Measurements from ENCODE around the gene ISG20L2.

DNA sequence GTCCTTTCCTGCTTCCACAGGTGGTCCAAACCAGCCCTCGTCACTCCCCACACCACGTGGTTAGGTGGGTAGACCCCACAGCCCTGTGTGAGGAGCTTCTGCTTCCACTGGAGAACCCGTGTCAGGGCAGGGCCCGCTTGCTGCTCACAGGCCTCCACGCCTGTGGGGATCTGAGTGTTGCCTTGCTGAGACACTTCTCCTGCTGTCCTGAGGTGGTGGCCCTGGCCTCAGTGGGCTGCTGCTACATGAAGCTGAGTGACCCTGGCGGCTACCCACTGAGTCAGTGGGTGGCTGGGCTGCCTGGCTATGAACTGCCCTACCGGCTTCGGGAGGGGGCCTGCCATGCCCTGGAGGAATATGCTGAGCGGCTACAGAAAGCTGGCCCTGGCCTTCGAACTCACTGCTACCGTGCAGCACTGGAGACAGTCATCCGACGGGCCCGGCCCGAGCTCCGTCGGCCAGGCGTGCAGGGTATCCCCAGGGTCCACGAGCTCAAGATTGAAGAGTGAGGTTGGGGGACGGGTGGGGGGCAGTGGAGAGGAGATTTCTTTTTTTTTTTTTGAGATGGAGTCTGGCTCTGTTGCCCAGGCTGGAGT lies 5.5 kb upstream of the ISG20L2 start:
- TF ChIP-seq, protein P1, sequence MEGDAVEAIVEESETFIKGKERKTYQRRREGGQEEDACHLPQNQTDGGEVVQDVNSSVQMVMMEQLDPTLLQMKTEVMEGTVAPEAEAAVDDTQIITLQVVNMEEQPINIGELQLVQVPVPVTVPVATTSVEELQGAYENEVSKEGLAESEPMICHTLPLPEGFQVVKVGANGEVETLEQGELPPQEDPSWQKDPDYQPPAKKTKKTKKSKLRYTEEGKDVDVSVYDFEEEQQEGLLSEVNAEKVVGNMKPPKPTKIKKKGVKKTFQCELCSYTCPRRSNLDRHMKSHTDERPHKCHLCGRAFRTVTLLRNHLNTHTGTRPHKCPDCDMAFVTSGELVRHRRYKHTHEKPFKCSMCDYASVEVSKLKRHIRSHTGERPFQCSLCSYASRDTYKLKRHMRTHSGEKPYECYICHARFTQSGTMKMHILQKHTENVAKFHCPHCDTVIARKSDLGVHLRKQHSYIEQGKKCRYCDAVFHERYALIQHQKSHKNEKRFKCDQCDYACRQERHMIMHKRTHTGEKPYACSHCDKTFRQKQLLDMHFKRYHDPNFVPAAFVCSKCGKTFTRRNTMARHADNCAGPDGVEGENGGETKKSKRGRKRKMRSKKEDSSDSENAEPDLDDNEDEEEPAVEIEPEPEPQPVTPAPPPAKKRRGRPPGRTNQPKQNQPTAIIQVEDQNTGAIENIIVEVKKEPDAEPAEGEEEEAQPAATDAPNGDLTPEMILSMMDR (conservative IDR thresholded peaks at IDR 0.05 in 1 of 2, IDR thresholded peaks at IDR 0.05 in 1 of 2; ENCODE audit: extremely low read depth in 1 of 2, insufficient read depth in 1 of 2, low read depth in 1 of 2, low read length in 2 of 2) = no peak
- no peak for TF ChIP-seq EZH2 (IDR thresholded peaks at IDR 0.05; ENCODE audit: borderline replicate concordance, low read length)
